Measurements from ENCODE around the gene ATF4.

The ATF4 gene

GRCh38 chr22:39546889-39547586 lies 26.7 kb downstream of the ATF4 start:
- TF ChIP-seq, protein P1, sequence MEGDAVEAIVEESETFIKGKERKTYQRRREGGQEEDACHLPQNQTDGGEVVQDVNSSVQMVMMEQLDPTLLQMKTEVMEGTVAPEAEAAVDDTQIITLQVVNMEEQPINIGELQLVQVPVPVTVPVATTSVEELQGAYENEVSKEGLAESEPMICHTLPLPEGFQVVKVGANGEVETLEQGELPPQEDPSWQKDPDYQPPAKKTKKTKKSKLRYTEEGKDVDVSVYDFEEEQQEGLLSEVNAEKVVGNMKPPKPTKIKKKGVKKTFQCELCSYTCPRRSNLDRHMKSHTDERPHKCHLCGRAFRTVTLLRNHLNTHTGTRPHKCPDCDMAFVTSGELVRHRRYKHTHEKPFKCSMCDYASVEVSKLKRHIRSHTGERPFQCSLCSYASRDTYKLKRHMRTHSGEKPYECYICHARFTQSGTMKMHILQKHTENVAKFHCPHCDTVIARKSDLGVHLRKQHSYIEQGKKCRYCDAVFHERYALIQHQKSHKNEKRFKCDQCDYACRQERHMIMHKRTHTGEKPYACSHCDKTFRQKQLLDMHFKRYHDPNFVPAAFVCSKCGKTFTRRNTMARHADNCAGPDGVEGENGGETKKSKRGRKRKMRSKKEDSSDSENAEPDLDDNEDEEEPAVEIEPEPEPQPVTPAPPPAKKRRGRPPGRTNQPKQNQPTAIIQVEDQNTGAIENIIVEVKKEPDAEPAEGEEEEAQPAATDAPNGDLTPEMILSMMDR (IDR thresholded peaks at IDR 0.05; ENCODE audit: unreplicated experiment in 3 of 3): no peak
- Mint-ChIP-seq H3K36me3 (ENCODE audit: low read depth) (no peaks in the 10 kb centered on the region), H3K9me3 (no peaks in the 10 kb centered on the region), H3K4me3 (no peak overlapping the region), H3K4me1 (no peaks in the 10 kb centered on the region), H3K27me3 (ENCODE audit: low read depth) (peaks cover 72% of the 10 kb centered on the region), H3K27ac (no peak overlapping the region)

- Mint-ChIP-seq H3K36me3 (ENCODE audit: low read depth) (no peaks in the 10 kb centered on the region), H3K4me1 (no peaks in the 10 kb centered on the region), H3K9me3 (no peaks in the 10 kb centered on the region), H3K4me3 (no peak overlapping the region), H3K27me3 (ENCODE audit: low read depth) (peaks cover 76% of the 10 kb centered on the region), H3K27ac (no peak overlapping the region)
- TF ChIP-seq, protein P1 (IDR thresholded peaks at IDR 0.05; ENCODE audit: unreplicated experiment in 3 of 3): no peak
Measured at GRCh38 chr22:39547587-39547947, 27.2 kb downstream of the ATF4 start.

GRCh38 chr22:39553429-39553828 lies 33.1 kb downstream of the ATF4 start:
- H3K4me1 Mint-ChIP-seq: peaks cover 6% of the 10 kb centered on the region
- H3K27me3 Mint-ChIP-seq (ENCODE audit: low read depth): peaks cover 70% of the 10 kb centered on the region
- no peak overlapping the region for H3K4me3 Mint-ChIP-seq
- no peaks in the 10 kb centered on the region for H3K9me3 Mint-ChIP-seq
- H3K27ac Mint-ChIP-seq: no peak overlapping the region
- TF ChIP-seq, protein P1 (IDR thresholded peaks at IDR 0.05; ENCODE audit: unreplicated experiment in 3 of 3): no peak
- no peaks in the 10 kb centered on the region for H3K36me3 Mint-ChIP-seq (ENCODE audit: low read depth)

DNA sequence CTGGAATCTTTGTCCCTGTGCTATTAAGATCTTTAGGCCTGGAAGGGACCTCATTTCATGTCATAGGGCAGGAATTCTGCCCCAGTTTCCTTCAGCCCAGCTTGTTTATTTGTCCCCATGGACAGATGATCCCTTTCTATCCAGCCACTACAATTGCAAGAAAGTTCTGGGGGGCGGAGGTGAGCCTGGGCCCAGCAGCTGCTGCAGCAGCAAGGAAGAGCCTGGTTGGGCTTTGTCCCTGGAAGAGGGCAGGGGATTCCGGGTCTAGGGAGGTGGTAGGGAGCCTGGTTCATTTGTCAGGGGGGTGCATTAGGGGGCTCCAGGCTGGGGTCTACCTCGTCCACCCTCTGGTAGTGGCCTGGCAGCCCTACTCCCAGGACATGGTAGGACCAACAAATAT lies 33.8 kb downstream of the ATF4 start:
- H3K27ac Mint-ChIP-seq: no peak overlapping the region
- peaks cover 75% of the 10 kb centered on the region for H3K27me3 Mint-ChIP-seq (ENCODE audit: low read depth)
- no peaks in the 10 kb centered on the region for H3K36me3 Mint-ChIP-seq (ENCODE audit: low read depth)
- H3K4me1 Mint-ChIP-seq: peaks cover 6% of the 10 kb centered on the region
- no peaks in the 10 kb centered on the region for H3K9me3 Mint-ChIP-seq
- H3K4me3 Mint-ChIP-seq: no peak overlapping the region
- TF ChIP-seq, protein P1 (IDR thresholded peaks at IDR 0.05; ENCODE audit: unreplicated experiment in 3 of 3): no peak

GRCh38 chr22:39556970-39557841 lies 36.8 kb downstream of the ATF4 start:
- H3K27ac Mint-ChIP-seq: no peak overlapping the region
- no peaks in the 10 kb centered on the region for H3K9me3 Mint-ChIP-seq
- H3K4me3 Mint-ChIP-seq: peak overlapping the region; percentile 71 to 85 (median 73)
- TF ChIP-seq, protein P1 (IDR thresholded peaks at IDR 0.05; ENCODE audit: unreplicated experiment in 3 of 3): peak in 2 of 3 experiments; percentile 7 to 23
- no peaks in the 10 kb centered on the region for H3K36me3 Mint-ChIP-seq (ENCODE audit: low read depth)
- H3K4me1 Mint-ChIP-seq: peaks cover 6% of the 10 kb centered on the region
- H3K27me3 Mint-ChIP-seq (ENCODE audit: low read depth): peaks cover 65% of the 10 kb centered on the region

Measured in nephron (organoid).